Left ventricle myocardium superior (tissue), 1 donor: Measurements from ENCODE around the gene TRAPPC2L. TPM values are rescaled to one million over a fixed set of nuclear protein-coding genes. Genes with fewer than 3 reads are reported as not detected.

Experiments
- ATAC-seq: fragments of 200-7000 bp; cut with Tn5 transposase; one replicate; pipeline ENCODE4 v1.9.1; 2020; ENCODE audit warnings: mild to moderate bottlenecking, moderate library complexity
- DNase-seq: peaks from one replicate; pipeline ENCODE4 v3.0.0-alpha.2; 2020
- intact Hi-C: fragments of 100-400 bp; cut with micrococcal nuclease; formaldehyde crosslinking; loops from one replicate; pipeline ENCODE4 v1.11.0; 2022
- long read RNA-seq: library from polyadenylated mRNA; unstranded; transcript quantifications from one replicate; pipeline ENCODE4 v2.0.0, GENCODE V29; 2021
- total RNA-seq: library from RNA; stranded (reverse); fragmentation: NEBNext Ultra II Directional; extraction: Animal tissue kit (Norgen Biotek cat#: 25700); gene quantifications from one replicate; pipeline ENCODE4 v1.2.1, GENCODE V29; 2021
- donor health status: DM: no; HTN: yes; CAD: no; lungs with severe emphysema.

The TRAPPC2L gene, protein sequence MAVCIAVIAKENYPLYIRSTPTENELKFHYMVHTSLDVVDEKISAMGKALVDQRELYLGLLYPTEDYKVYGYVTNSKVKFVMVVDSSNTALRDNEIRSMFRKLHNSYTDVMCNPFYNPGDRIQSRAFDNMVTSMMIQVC
- total RNA-seq = 59.0 TPM
- long read RNA-seq, transcript TRAPPC2L-201 (5 exons, 2,215 nt) = major isoform, 25 of 85 reads
- long read RNA-seq, partial matches to known transcripts = 4 of 85 reads
- long read RNA-seq, other reads (novel, unspliced or antisense) = 51 of 85 reads

DNA sequence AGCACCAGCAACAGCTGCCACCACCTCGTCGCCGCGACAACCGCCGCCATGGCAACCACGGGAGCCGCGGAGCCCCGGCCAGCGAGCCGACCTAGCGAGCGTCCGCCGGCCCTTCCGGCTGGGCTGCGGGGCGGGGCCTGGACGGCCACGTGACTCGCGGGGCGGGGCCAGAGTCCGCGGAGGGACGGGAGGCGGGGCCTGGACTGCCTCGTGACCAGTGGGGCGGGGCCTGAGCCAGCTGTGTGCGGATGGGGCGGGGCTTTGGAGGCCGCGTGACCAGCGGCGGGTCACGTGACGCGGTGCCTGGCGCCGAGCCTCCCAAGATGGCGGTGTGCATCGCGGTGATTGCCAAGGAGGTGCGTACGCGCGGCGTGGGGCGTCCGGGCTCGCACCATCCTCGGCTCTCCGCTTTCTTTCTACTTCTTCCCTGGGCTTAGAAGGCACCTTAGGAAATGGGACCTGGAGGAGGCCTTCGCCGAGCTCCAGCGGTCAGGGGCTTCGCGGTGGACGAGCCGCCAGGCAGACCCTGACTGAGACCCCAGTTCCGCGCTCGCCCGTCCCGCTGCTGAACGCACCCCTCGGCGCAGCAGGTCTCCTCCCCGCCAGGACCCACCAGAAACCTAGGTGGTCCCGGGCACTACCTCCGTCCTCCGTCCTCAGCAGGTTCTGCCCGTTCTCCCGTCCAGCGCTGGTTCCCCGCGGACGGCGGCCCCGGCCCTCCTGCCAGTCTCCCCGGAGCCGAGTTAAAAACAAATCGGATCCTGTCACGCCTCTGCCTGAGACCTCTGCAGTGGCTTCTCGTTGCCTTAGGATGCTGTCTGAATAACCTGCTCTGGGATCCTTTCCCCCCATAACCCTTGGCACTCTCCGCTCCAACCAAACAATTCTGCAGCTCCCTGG lies at the start of gene TRAPPC2L, which contains the start of gene GALNS:
Gene TRAPPC2L (plus strand): TSS at position 300 of the 900 bp plus-strand sequence. CDS start 24 bp downstream, at position 324.
Gene GALNS (minus strand): TSS at position 120 of the 900 bp plus-strand sequence. CDS start 70 bp downstream, at position 50.
- DNase-seq (peak; percentile 100), ATAC-seq (peak; percentile 98)
- intact Hi-C loops = no loop called here

DNA sequence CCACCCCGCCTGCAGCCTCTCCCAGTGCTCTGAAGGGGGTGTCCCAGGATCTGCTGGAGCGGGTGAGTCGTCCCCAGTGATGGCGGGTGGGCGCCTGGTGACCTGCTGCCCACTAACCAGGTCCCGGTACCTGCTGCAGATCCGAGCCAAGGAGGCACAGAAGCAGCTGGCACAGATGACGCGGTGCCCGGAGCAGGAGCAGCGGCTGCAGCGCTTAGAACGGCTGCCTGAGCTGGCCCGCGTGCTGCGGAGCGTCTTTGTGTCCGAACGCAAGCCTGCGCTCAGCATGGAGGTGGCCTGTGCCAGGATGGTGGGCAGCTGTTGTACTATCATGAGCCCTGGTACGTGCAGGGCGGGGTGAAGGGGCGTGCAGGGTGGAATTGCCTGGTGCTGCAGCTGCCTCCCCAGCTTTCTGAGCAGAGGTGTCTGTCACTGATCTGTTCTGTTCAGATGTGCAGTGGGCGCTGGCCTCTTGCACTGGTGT lies 49.7 kb upstream of the TRAPPC2L start:
- no peak for ATAC-seq
- no peak for DNase-seq
- intact Hi-C loops = no loop called here

DNA sequence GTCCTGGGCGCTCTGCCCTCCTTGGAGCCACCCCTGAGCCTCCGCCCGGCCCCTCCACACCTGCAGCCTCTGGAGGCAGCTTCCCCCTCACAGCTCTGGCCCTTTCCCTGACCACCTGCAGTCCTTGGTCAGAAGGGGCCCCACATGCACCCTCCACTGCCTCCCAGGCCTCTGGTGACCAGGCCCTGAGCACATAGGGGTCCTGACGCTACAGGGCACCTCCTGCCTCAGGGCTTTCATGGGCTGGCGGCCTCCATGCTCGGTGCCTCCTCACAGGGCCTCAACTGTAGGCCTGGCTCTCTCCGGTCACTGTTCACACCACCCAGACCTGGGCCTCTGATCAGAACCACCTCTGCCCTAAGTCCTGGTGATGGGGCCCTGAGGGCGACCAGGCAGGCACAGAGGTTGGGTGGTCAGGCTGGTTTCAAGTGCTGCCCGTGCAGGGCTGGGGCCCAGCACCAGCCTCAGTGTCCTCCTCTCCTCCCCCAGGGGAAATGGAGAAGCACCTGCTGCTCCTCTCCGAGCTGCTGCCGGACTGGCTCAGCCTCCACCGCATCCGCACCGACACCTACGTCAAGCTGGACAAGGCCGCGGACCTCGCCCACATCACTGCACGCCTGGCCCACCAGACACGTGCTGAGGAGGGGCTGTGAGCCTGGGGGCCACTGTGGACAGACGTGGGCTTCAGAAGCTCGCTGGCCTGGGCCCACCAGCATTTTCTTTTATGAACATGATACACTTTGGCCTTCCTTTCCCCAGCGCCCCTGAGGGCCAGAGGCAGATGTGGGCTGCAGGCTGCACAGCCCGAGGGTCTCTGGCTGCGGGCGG lies 49.1 kb upstream of the TRAPPC2L start:
- DNase-seq (no peak), ATAC-seq (no peak)
- intact Hi-C loops = no loop called here

DNA sequence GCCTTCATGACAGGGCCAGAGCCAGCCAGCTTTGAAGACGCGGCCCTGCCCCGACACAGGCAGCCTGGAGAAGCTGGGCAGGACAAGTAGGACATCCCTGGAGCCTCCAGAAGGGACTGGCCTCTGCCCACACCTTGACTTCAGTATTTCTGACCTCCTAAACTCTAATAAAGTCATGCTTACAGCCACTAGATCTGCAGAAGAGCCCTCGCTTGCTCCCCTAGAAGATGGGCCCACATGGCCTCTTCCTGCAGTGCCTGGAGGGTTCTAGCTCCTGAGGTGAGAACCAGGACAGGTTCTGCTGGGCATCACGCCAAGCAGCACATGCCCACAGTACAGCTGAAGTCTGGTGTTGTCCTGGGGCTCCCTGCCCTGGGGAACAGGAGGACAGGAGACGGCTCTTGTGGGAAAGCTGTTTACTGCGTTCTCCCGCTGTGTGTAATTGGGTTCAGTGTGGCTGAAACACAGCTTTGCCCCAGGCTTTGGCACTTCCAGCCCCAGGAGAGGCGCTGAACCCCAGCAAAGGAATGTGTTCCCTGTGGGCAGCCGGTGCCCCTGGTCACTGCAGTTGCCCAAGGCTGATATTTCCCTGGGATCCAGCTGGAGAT lies 47.8 kb upstream of the TRAPPC2L start:
- ATAC-seq = no peak
- no peak for DNase-seq

DNA sequence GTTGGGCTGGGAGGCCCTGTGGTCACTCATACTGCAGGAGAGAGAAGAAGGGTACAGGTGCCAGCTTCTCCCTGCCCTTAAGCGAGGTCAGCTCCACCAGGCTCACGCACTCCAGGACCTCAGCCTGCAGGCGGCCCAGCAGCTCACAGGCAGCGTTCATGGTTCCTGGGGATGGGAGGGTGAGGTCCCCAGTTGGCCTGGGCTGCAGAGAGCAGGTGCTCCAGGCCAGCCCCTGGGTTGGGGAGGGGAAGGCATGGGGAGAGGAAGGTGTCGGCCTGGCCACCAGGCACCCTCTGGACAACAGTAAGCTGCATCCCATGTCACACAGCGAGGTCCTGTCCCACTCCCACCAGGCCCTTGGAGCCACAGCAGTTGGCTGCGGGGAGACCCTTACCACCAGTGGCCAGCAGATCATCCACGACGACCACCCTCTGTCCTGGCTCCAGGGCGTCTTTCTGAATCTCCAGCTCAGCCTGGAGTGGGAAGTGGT lies 47.2 kb upstream of the TRAPPC2L start:
- DNase-seq = no peak

More for the DNA sequence above, 47.8 kb upstream of the TRAPPC2L start:
- intact Hi-C loops = no loop called here

DNA sequence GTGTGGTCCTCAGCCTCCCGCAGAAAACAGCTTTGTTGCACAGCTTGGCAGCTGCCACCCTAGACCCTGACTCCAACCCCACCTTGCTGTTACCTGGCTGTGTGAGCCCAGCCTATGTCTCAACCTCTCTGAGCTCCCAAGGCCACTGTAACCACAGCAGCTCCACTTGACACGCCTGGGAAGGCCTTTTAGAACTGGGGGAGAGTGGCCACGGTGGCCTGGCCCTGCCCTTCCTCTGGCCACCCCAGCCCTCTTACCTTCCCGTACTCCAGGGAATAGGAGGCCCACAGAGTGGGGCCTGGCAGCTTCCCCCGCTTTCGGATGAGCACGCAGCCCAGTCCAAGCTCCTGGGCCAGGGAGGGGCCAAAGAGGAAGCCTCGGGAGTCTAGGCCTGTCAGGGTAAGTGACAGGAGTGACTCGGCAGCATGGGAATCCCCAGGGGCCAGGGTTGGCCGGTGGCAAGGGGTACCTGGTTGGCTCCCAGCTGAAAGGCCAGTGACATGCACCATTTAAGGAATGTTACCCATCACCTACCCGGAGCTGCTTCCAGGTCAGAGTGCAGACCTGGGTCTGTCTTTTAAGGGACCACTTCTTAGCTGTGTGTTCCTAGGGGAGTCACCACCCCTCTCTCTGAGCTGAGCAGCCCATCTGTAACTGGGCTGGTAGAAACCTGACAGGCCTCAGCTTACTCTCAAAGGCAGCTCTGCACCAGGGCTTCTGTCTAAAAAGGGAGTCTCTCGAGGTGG lies 46.6 kb upstream of the TRAPPC2L start:
- ATAC-seq = no peak
- intact Hi-C loops = no loop called here
- no peak for DNase-seq

More for the DNA sequence above, 47.2 kb upstream of the TRAPPC2L start:
- ATAC-seq = no peak
- intact Hi-C loops = no loop called here

DNA sequence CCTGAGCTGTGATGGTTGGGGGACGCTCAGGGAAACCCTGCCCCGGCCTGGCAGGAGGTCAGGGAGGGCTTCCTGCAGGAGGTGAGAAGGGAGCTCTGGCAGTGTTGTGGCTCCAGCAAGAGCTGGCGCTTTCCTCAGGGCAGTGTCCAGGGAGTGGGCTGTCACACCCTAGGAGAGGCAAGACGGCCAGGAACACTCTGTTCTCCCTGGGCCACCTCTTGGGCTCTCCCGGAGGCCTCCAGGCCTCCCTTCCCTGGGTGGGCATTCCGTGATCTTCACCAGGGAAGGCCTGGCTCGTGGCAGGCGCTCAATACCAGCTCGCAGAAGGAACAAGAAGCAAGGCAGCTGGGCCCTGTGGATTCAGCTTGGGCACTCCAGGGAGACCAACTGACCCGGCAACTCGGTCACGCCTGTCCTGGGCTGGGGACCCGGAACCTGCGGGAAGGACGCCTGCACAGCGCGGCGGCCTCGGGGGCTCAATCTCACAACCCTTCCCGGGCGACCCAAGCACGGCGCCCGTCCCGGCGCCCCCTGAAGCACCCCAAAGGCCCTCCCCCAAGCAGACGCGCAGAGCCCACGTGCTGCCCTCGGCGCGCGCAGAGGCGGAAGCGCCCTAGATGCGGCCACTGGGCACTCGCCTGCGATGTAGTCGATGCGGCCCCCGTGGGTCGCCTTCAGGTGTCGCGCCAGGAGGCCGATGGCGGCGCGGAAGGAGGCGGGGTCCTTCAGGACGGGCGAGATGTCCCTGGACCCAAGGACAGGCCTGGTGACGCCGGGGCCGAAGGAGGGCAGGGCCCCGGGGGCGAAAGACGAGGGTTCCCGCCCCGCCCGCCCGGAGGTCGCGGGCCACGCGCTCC lies 45.8 kb upstream of the TRAPPC2L start:
- intact Hi-C loops = no loop called here
- DNase-seq (peak; percentile 89), ATAC-seq (peak; percentile 75)

DNA sequence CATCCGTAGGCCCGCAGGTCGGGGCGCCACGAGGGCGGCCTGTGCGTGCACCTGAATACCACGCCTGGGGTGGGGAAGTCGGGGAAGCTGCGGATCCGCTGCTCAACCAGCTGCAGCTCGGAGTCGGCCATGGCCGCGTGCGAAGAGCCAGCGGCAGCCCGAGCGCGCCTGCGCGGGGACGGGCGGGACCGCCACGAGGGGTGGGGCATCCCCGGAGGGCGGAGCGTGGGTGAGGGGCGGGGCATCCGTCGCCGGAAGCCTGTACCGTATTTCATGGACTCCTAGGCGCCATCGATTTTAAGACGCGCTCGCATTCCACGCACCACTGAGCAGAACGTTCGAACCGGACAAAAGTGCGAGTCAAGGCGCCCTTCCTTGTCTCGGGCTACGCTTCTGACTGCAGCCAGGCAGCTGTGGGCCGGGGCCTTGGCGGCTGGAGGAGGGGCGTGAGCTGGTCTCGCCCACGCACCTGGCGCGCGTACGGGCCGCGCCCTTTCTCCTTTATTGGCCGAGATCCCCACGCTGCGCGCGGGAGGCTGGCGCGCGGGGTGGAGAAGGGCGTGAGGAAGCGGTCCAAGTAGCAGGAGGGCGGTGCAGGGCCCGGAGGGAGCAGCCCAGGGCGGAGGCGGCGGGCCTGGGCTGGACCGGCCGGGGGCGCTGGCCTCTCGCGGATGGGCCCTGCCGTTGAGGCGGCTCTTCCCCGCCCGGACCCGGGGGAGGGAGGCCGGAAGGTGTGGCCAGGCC lies 45.0 kb upstream of the TRAPPC2L start, which contains the start of gene APRT:
Gene APRT (minus strand): TSS at position 160 of the 744 bp plus-strand sequence. CDS start 29 bp downstream, at position 131.
- intact Hi-C loops = no loop called here
- DNase-seq (peak; percentile 97), ATAC-seq (peak; percentile 93)

DNA sequence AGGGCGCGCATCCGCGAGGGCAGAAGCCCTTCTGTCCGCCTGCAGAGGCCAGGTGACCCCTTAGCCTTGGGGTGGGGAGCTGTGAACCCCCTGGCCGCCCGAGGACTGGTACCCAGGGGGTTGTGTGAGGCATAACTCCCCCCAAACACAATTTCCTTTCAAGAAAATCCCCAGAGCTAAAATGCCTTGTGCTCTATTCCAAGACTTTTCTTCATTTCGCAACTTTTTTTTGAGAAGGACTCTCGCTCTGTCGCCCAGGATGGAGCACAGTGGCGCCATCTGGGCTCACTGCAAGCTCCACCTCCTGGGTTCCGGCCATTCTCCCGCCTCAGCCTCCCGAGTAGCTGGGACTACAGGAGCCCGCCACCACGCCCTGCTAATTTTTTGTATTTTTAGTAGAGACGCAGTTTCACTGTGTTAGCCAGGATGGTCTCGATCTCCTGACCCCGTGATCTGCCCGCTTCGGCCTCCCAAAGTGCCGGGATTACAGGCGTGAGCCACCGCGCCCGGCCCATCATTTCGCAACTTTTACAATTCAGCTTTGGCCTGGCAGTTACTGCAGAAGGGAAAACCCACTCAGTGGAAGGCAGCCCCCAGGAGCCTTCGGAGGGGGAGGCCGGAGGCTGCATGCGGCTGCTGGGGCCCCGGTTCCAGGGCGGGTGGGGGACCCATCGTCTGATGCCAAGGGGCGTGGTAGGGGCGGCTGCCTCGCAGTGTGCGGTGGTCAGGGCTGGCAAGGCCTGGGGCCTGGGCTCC lies 44.2 kb upstream of the TRAPPC2L start:
- DNase-seq = peak; percentile 81
- intact Hi-C loops = no loop called here
- ATAC-seq = peak; percentile 25

DNA sequence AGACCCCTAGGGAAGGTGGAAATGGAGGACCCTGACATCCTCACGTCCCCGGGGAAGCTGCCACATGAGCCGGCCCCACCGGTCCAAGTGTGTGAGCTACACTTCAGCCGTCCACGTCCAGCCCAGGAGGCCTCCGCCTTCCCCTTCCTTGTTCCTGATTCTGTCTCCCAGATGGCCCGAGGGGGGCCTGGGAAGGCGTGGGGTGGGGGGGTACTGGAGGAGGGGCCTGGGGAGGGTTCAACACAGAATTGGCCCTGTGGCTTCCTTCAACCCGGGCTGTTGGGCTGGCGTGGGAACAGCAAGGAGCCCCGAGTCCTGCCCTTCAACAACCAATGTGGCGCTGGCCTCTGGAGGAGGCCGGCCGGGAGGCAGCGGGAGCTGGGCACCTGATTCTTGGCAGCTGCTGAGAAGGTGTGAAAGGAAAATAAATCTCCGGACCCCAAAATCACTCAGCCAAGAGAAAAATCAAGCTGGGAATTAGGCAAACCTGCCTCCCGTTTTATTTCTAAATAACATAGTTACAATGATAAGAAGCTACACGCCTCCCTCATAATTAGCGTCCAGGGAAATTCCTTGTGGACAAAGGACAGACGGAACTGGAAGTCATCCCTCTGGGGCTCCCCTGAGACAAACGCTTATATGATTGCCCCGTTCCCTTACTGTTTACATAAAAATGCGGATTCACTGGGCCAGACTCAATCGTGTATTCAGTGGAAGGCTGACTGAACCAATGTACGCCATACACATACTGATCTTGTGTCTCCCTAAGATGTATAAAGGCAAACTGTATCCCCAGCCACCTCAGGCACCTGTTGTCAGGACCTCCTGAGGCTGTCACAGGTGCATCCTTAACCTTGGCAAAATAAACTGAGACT lies 43.4 kb upstream of the TRAPPC2L start:
- no peak for ATAC-seq
- intact Hi-C loops = no loop called here
- peak; percentile 49 for DNase-seq

DNA sequence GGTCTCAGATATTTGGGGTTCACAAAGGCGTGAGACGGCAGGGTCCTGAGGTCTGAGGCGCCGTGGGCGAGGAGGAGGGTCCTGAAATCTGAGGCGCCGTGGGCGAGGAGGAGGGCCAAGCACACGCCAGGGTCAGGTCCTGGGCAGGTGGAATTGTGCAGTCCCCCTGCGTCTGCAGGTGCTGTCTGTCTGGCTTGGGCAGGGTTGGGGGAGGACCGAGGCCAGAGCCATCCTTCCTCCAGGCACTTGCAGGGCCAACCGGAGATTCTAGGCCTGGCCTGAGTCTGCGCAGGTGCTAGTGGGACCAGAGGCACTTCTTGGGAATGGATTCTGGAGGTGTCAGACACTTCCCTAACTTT lies 42.8 kb upstream of the TRAPPC2L start:
- intact Hi-C loops = no loop called here

DNA sequence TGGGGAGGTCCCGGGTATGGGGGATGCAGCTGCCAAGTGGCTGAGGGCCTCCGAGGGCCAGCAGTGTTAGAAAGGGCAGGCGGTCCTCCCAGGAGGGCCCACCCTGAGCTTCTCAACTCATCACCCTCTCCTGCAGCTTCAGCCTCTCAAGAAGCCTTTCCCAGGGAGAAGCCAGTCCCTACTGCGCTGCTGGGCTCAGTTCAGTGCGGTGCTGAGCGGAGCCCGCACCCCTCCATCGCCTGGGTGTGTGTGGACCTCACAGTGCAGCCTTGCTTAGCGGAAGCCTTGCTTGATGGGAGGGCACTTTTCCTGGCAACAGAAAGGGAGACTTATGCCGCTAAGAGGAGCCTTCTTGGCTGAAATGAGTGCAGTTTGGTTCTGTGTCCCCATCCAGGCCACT lies 41.7 kb upstream of the TRAPPC2L start:
- DNase-seq = no peak
- no peak for ATAC-seq
- intact Hi-C loops = no loop called here

More for the DNA sequence above, 42.8 kb upstream of the TRAPPC2L start:
- ATAC-seq = no peak
- no peak for DNase-seq

DNA sequence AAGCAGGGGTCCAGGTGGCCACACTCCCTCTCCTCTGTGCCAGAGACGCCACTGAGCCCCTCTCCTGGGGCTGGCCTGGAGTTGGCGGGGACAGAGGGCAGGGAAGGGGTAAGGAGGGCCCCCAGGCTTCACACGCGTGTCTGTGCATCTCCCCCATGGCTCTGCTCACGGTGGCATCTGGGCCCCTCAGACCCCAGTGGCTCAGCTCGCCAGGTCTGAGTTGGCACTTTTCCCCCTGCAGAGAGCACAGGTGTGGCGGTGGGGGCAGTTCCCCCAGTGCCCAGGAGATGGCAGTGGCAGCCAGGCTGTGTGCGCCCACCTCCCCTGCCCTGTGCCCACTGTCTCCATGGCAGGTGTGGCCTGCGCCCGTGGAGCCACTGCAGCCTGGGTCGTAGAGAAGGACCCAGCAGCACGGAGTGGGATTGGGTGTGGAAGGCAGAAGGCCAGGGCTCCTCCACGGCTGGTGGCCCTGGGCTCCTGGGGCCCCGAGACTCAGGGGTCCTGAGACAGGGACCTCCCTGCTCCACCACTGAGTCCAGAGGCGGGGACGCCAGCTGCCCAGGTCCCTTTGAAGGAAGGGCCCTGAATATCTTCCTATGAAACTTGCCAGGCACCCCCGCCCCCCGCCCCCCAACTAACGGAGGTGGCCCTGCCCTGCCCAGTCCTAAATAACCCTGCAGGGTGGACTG lies 40.9 kb upstream of the TRAPPC2L start:
- peak; percentile 57 for DNase-seq
- ATAC-seq = no peak
- intact Hi-C loops = no loop called here
